NCI-H82 treated with DMSO at 0.1 percent for 48 hours (cell line): Measurements from ENCODE around the gene RNF115.
"Not testable (repeated sequence)": the region's sequence is repeated elsewhere in the genome, so short reads cannot be mapped to it uniquely, and the experiment has no call there.

Source experiments
- DNase-seq: peaks from one replicate; lab custom pipeline; 2025; ENCODE audit not compliant: unreplicated experiment; lab: John Stamatoyannopoulos, UW

The RNF115 gene

DNA sequence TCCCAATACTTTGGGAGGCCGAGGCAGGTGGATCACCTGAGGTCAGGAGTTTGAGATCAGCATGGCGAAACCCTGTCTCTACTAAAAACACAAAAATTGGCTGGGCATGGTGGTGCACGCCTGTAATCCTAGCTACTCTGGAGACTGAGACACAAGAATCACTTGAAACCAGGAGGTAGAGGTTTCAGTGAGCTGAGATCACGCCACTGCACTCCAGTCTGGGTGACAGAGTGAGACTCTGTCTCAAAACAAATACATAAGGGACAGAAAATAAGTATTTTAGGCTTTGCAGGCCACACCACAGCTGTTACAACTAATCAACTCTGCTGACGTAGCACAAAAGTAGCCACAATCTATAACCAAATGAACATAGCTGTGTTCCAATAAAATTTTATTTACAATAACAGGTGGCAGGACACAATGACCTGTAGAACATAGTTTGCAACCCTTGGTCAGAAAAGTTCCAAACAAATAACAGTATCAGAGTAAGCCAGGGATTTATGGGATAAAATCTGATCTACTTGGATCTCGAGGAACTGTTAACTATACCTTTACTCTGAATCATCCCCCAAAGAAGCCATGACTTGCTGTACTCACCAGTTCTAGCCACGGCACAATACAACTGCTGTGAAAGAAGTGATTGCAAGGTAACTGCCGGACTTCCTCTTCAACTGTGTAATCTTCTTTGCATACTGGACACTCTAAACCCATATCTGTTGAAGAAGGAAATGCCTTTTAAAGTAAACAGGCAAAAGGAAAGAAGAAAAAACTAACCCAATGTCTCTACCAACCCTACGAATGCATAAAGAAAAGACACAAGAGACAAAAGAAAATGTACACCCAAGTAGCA lies 76.3 kb downstream of the RNF115 start:
- no peak for DNase-seq

GRCh38 chr1:145740269-145740668 lies 83.6 kb downstream of the RNF115 start:
- no peak for DNase-seq

DNA sequence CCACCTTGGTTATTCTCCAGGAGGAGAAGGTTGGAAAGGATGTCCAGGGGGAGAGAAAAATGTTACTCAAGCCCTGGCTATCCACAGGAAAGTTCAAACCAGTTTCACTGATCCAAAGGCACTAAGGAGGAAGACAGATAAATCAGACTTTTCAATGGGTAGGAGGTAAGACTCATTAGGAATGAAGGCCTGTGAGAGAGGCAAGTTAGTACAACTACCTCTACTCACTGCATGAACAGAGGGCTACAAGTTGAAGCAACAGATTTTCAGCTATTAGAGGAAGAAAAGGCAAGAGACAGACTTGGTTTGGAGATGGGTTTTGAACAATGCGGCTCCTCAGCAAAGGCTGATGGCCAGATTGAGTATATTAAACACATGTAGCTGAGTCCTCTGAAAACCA lies 87.7 kb downstream of the RNF115 start:
- no peak for DNase-seq

DNA sequence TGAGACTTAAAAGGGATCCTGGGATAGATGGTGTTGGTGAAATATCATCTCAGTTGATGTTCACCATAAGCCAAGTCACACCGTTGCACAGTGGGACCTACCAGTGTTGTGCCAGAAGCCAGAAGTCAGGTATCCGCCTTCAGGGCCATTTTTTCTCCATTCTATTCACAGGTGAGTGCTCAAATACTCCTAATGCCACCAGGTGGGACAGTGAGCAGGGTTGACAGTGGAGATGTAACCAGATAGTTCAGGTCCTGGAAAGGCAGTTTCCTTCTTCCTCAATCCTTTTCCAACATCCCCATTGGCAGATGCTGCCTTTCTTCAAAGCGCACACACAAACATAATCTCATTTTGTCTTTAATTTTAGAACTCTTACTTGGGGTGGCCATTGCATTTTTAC lies 93.0 kb downstream of the RNF115 start:
- DNase-seq = no peak

DNA sequence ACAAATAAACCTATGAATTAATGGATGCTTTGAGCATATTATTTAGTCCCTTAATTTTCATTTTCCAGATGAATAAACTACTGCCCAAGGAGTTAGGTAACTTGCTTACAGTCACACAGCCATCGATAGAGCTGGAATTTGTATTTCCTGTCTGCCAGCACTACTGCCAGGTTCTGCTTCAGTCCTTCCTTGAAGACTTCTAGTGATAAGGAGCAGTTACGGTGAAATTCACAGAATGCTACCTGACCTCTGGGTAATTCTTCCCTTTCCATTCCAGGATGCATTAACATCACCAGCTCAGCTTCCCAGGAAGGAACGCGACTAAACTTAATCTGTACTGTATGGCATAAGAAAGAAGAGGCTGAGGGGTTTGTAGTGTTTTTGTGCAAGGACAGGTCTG lies 93.4 kb downstream of the RNF115 start:
- no peak for DNase-seq

DNA sequence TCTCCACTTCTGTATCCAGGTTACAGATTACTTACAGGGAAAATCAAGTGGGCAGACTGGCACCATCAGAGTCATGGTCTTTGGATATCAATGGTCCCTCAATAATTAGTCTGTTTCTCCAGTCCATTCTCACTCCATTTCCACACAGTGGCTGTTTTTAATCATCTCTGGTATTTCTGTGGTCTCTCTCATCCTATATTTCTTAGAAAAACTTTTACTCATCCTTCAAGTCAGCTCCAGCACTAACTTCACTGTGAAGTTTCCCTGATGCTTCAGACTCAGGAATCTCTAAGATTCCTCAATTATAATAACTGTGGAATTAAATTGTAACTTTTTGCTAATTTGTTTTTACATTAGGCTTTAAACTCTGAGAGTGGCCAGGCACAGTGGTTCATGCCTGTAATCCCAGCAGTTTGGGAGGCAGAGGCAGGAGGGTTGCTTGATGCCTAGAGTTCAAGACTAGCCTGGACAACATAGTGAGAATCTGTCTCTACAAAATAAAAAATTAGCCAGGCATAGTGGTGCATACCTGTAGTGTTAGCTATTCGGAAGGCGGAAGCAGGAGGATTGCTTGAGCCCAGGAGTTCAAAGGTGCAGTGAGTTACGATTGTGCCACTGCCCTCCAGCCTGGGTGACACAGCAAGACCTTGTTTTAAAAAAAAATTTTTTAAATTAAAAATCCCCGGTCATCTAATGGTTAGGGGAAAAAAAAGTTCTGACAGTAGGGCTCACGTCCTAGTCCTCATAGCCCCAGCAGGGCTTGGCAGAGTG lies 94.0 kb downstream of the RNF115 start:
- DNase-seq = no peak

DNA sequence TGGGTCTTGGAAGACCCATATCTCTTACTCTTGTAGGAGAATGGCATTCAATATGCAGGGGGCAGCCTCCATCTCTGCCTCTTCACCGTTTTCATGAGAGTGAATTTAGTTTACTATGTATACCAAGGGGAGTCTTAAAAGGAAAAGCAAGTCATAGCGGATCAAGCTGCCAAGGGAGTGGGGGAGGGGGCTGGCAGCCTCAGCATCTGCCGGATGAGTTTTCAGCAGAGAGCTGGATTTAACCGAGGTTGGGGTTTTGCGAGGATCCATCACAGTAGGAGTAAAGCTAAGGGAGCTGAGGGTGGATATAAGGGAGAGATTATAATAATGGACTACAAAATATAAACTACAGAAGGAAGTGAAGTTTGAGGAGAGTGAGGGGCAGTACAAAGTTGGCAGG lies 94.7 kb downstream of the RNF115 start:
- peak; percentile 46 for DNase-seq

DNA sequence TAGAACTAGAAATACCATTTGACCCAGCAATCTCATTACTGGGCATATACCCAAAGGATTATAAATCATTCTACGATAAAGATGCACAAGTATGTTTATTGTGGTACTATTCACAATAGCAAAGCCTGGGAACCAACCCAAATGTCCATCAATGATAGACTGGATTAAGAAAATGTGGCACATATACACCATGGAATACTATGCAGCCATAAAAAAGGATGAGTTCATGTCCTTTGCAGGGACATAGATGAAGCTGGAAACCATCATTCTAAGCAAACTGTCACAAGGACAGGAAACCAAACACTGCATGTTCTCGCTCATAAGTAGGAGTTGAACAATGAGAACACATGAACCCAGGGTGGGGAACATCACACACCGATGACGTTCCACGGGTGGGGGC lies 97.7 kb downstream of the RNF115 start:
- not testable (repeated sequence) for DNase-seq

DNA sequence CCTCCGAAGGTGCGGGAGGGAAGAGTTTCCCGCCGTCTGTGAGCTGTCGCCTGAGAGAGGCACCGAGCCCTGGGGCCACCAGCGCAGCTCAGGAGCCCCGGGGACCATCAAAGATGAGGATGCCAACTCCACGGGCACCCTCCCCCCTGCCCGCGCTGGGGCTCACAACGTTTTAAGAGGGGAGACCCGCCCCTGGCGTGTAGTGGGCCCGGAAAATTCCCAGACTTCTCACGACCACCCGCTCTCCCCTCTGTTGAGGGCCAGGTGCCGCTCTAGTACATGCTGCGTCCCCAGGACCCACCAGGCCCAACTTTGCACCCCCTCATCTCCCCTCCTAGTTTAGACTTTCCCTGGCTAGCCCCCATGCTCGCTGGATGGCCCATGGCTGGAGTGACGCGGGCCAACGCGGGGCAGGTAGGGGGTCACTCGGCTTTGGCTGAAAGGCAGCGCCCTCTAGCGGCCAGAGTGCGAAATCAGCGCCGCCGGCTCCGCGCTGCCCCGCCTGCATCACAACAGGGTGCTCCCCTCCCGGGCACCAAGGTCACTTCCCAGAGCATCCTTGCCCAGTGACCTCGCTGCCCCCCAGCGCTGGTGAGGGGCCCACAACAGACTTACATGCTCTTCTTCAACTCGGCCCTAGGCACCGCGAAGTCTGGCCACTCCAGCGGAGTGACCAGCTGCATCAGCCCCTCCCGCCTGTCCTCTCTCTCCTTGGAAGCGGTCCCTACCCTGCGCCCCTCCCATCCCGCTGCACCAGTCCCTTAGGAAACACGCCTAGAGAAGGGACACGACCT lies 102.8 kb downstream of the RNF115 start:
- DNase-seq = no peak

GRCh38 chr1:145720556-145720877 lies 103.4 kb downstream of the RNF115 start:
- no peak for DNase-seq

DNA sequence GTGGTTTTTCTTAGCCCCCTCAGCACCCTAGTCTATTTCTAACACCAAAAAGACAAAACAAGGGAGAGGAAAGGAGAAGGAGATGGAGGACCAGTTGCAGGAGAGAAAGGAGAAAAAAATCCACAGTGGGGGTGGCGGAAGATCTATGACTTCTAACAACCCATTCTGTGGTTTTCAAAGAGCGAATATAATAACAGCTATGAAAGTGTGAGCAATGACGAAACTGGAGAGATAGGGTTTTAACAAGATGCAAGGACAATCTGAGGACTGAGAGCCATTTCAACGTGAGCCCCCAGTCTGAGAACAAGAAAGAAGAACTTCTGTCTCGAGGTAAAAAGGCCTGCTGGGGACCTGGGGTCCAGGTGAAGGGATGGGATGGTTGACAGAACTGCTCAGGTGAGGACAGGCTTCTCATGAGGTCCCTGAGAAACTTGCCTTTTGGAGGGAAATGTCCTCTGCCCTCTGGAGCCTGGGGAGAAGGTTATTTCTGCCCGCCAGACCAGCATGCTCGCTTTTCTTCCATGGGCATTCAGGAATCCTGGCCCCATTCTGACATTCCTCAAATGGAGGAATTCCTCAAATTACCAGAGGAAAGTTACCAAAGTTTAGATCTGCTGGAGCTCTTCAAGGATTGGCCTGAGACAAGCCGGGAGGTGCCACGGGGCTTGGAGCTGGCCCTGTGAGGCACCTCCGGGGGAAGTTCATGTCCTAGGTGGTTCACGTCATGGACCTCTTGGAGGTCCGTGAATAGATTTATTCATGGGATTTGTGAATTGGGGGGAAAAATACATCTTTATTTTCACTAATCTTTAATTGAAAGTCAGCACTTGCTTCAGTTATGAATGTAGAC lies 104.4 kb downstream of the RNF115 start, which contains the start of gene CD160:
CD160 (plus strand) TSS at position 270 of the 850 bp plus-strand sequence. CDS start 8,829 bp downstream, outside the sequence.
- DNase-seq = no peak

GRCh38 chr1:145718465-145718864 lies 105.4 kb downstream of the RNF115 start:
- DNase-seq = not testable (repeated sequence)

DNA sequence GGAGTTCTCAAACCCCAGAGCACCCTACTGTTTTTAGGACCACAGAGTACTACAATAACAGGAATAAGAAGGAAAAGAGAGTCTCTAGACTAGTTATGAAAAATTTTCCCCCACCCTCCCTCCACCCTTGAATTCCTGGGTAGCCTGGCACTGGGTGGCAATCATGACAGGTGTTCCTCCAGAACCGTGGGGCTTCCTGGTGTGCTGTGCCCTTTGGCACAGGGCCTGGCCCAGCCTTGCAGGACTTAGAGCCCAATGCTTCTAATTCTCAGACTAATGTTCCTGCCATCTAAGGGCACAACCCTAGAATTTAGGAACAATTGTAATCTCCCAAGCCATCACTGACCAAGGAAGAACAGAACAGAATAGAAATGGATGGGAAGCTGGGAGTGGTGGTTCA lies 106.1 kb downstream of the RNF115 start:
- DNase-seq = no peak

DNA sequence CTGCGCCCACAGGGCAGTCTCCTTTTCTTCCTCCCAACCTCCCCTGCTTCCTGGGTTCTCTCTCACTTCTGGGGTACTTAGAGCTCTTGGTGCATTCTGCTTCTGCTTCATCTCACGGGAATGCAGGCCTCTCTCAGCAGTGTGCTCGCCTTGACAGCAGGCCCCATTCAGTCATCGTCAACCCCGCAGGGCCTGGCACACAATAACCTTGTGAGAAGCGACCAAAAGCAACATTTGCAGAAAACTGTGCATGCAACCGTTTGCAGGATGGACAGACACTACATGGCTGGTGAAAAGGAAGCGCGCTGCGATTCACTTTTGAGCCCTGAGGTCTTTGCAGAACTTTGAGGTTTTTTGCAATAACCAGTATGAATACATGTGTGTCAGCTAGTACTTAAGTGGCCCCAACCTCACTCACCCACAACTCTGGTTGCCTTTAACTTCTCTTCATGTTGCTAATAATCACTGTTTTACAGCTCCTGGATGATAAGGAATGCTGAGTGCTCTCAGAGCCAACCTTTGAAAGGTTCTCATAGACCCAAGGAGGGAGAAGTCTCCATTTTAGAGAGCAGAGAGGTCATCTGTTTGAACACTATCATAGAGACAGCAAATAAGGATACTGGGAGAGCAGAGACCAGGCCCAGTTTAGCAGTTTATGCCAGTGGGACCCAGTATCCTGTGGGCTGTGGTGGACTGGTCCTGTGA lies 107.1 kb downstream of the RNF115 start:
- DNase-seq = no peak

GRCh38 chr1:145714524-145715111 lies 109.3 kb downstream of the RNF115 start:
- no peak for DNase-seq

GRCh38 chr1:145711213-145711651 lies 112.7 kb downstream of the RNF115 start:
- no peak for DNase-seq

GRCh38 chr1:145710291-145711027 lies 113.4 kb downstream of the RNF115 start:
- DNase-seq = no peak

GRCh38 chr1:145708063-145708462 lies 115.8 kb downstream of the RNF115 start:
- DNase-seq = no peak
